Pons (tissue), 1 donor: ENCODE data around the gene PRLHR.

Source experiments
- DNase-seq: peaks from one replicate; pipeline ENCODE4 v3.0.0-alpha.2; 2016; ENCODE audit warnings: low spot score

Gene PRLHR

GRCh38 chr10:118563373-118563890 lies 32.0 kb downstream of the PRLHR start:
- no peak for DNase-seq

DNA sequence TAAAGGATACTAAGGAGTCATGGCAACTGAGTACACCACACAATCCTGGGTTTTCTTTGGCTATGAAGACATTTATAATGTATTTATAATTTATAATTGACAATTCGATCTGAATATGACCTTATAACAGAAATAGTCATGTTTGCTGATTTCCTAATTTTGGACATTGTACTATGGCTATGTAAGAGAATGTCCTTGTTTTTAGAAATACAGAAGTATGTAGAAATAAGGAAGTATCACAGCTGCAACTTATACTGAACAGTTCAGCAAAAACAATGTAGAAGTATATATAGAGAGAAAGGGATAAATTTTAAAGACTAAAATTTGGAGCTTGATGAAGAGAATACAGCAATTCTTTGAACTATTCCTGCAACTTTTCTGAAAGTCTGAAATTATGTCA lies 32.6 kb downstream of the PRLHR start:
- DNase-seq, result no peak

- DNase-seq, result no peak
Measured at GRCh38 chr10:118557946-118558345, 37.5 kb downstream of the PRLHR start.

DNA sequence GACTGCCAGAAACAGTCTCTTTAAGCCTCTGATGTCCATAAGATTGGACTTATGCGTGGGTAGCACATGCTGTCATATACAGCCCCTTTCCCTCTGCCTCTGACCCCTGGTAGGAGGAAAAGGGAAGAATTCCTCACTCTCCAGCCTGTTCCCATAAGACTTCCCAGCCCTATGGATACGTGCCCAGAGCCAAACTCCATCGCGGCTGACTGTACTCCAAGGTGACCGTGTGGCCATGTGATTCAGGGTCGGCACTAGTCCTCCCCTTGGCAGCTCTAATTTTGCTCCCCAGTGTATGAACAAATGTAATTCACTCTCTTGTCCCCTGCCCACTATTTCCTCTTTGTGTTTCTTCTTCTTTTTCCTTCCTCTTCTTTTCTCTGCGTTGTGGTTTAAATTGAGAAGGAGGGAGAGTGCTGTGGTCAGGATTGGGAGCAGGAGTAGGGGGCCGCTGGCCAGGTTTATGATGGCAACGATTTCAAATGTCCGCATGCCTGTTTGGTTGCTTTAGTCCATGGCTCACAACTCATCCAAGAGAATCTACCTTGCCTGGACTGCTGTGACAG lies 43.8 kb downstream of the PRLHR start:
- no peak for DNase-seq

- DNase-seq, result no peak
Measured at GRCh38 chr10:118547282-118547681, 48.2 kb downstream of the PRLHR start.

- no peak for DNase-seq
Measured at GRCh38 chr10:118546479-118546878, 49.0 kb downstream of the PRLHR start.

GRCh38 chr10:118545381-118545780 lies 50.1 kb downstream of the PRLHR start:
- DNase-seq, result no peak

DNA sequence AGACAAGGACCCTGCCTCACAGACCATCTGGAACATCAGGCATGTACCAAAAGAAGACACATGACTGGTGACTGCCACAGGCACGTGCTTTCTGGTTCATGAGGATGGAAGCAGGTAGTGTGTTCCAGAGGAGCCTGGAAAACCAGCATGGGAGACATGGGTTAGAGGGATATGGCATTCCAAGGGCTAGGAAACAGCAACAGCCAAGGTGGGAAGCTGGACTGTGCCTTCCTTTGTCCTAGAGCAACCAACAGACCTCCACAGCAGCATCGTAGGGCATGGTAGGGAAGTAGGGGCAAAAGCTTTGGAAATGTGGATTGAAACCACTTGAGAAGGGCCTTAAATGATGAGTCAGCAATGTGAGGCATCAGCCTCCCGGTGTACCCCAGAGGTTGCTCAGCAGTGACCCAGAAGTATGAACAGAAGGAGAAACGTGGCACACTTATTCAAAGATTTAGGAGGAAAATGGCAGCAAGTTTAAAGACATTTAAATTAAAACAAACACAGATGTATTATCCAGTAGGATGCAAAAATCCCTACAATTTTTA lies 51.0 kb downstream of the PRLHR start:
- no peak for DNase-seq

- DNase-seq, result no peak
Measured at GRCh38 chr10:118543714-118544400, 51.6 kb downstream of the PRLHR start.

- no peak for DNase-seq
Measured at GRCh38 chr10:118542745-118543144, 52.7 kb downstream of the PRLHR start.

- DNase-seq, result no peak
Measured at GRCh38 chr10:118542205-118542604, 53.2 kb downstream of the PRLHR start.

DNA sequence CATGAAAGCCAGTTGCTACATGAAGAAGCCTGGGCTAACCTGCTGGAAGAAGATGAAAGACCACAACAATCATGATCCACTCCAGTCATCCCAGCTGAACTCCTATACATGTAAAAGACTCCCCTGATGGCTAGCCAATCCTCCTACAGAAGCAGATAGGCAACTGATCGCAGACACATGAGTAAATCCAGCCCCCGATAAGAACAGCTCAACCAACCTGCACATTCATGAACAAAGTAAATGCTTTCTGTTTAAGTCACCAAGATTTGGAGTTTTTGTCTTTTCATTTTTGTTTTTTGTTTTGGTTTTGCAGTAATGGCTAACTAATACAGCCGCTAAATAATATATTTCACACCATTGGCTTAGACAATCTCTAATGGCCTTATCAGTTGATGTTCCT lies 53.7 kb downstream of the PRLHR start:
- DNase-seq, result no peak
